ENCODE results near the gene UCP2.
"Not testable (repeated sequence)": the region's sequence is repeated elsewhere in the genome, so short reads cannot be mapped to it uniquely, and the experiment has no call there.

Gene UCP2

DNA sequence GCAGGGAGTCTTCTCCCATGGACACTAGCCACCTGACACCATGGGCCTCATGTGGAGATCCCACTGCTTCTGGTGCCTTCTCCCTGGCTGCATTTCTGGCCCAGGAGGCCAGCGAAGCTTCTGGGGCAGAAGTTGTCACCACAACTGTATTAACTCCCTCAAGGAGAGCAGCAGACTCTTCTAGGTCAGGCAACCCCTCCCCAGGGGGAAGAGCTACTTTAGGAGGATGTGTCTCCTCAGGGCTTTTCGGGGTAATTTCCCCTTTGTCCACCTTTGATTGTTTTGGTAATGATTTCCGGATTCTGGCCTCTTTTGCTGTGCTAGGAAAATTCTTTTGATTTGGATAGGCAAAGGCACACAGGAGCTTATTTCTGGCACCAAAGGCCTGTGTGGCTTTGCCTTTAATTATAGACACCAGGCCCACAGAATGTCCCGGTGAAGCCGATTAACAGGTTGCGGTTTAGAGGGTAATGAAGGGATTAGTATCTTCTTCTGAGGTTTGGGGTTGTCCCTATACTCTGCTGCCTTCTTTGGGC, 8.9 kb upstream of the UCP2 start:
- no peak for DNase-seq

GRCh38 chr11:73990730-73991129, 8.1 kb upstream of the UCP2 start:
- no peak for DNase-seq

- no peak for DNase-seq
Measured at GRCh38 chr11:73989156-73989555, 6.5 kb upstream of the UCP2 start.

DNA sequence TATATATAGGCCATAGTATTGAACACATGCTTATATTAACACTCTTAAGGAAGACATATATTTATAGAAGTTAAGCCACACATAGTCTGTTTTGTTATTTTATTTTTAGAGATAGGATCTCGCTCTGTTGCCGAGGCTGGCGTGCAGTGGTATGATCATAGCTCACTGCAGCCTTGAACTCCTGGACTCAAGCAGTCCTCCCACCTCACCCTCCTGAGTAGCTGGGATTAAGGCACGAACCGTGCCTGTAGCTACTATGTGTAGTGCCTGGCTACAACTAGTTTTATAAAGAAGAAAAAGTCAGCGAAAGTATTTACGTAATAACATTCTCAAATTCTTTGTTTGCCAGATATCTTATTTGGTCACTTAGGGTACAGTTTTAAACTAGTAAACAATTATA, 5.6 kb upstream of the UCP2 start:
- no peak for DNase-seq

- DNase-seq: not testable (repeated sequence)
Measured at GRCh38 chr11:73985661-73986060, 3.0 kb upstream of the UCP2 start.

GRCh38 chr11:73983741-73984538, 1.3 kb upstream of the UCP2 start:
- DNase-seq: no peak

DNA sequence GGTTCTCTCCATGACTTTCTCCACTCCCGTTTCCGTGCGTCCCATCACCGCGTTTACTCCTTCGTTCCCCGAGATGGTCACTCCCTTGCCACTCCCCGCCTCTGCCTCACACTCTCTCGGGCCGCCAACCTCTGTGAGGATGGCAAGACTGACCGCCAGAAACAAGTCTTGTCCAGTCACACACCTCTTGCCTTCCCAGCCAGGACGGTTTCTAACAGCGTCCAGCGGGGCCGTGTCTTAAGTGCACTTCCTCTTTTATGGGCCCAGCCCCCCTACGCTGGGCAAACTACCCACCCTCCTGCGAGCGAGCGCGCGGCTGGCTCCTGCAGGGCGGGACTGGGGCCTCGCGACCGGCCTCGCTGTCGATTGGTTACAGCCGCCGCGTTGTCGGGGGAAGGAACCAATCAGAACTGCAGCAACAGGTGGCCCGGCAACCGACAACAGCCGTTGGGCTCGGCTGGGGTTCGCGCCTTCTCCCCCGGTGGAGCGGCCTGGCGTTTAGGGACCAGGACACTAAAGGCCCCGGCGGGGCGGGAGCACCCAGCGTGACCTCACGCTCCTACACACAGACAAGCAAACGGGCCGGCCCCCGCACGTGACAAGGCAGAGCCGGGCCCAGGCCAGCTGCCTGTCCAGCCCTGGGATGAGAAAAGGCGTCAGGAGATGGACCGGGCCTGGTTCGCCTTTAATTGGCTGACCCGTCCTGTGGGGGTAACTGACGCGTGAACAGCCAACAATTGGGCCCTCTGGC, 522 bp upstream of the UCP2 start:
- DNase-seq: peak; percentile 96

DNA sequence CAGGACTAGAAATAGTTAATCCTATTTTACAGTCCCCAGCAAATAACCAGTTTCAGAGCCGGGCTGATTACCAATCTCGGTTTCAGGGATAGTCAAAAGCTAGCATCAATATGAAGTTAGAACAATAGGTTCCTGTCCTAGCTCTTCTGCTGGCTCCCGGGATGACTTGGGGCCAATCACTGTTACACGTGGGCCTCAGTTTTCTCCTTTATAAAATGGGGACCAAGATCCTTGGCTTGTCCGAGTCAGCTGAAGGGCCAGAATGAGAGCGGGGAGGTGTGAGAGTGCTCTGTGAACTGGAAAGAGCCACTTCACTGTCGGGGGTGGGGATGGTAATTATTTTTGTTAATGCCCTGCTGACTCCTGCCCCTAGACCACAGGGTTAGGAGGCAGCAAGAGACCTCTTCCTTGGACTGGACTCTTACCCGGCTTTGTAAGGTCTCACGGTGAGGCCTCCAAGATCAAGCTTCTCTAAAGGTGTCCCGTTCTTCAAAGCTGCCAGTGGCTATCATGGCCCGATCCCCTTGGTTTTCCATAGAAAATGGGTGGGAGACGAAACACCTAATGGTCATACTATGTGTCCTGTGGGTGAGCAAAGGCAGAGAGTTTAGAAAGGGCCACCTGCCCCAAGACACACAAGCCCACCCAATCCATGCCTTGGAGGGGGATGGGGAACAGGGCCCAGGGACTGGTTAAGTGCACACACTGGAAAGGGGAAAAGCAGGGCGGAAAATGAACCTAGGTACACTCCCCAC, 1.4 kb downstream of the UCP2 start:
- DNase-seq: no peak

- peak; percentile 90 for DNase-seq
Measured at GRCh38 chr11:73980001-73980961, 2.4 kb downstream of the UCP2 start.

- no peak for DNase-seq
Measured at GRCh38 chr11:73978576-73979086, 4.0 kb downstream of the UCP2 start.

GRCh38 chr11:73977856-73978519, 4.7 kb downstream of the UCP2 start:
- no peak for DNase-seq

- no peak for DNase-seq
Measured at GRCh38 chr11:73976451-73977151, 6.0 kb downstream of the UCP2 start.

DNA sequence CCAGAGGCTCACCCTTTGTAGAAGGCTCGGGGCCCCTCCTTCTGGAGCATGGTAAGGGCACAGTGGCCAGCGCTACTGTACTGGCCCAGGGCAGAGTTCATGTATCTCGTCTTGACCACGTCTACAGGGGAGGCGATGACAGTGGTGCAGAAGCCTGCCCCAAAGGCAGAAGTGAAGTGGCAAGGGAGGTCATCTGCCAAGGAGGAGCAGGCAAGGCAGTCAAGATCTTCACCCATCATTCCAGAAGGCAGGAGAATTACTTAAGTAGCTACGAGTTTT, 7.2 kb downstream of the UCP2 start:
- no peak for DNase-seq

DNA sequence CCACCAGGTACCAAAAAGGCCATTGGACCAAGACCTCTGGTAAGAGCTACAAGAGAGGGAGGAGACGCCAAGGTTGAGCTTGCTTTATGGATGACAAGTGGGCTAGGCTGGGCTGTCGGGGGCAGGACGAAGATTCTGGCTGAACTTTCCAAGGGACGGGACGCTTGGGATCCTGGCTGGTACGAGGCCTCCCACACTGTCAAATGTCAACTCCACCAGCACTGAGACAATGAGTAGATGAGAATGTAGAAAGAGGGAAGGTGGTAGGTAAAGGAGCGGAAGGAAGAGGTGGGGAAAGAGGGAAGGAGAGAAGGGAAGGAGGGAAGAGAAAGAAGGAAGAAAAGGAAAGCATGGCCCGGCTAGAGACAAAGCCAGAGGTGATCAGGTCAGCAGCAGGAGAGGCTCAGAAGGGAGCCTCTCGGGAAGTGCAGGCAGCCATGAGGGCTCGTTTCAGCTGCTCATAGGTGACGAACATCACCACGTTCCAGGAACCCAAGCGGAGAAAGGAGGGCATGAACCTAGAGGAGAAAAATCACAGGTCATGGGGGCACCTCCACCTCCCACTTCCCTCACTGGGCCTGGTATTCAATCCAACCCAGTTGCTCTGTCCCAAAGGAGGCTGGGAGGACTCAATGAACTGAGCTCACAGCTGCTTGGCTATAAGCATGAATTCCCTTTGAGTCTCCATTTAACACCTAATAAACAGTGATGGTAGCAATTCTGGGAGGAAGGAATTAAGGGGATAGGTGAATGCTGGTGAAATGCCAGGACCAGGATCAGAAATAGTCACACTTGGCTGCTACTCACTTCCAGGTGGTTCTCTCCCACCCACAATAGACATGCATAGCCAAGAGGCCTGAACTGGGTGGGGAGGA, 7.8 kb downstream of the UCP2 start:
- DNase-seq: no peak

DNA sequence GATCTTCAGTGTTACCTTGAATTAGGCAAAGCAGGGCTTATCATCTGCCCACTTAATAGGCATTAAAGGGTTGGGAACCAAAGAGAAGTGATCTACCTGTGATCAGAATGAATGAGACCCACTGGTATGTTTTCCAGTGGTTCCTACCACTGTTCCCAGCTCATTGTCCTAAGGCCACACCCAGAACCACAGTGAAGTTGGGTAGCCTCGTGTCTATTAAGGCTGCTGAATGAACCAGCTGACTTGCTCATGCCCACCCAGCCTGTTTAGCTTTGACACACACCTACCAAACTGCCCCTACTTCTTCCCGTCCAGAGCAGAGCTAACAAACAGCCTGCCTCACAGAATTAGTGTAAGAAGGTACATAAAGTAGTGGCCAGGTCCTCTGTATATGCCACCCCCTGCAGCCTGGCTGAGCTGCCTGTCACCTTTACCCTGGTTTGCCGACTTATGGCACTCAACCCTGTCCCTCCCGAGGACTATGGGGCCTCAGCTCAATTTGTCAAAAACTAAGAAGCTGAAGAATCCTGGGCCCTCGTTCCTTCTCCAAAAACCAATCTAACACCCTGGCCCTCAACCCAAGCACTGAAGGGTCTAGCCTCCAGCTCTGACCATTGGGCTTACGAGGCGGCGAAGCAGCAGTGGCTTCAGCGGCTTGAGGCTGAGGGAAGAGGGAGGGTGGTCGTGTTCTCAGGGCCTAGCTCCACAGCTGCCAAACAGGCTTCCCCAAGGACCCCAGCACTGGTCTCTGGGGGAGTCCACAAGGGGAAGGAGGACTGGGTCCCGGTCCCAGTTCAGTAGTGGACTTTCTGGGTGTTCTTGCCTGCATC, 9.8 kb downstream of the UCP2 start:
- no peak for DNase-seq

DNA sequence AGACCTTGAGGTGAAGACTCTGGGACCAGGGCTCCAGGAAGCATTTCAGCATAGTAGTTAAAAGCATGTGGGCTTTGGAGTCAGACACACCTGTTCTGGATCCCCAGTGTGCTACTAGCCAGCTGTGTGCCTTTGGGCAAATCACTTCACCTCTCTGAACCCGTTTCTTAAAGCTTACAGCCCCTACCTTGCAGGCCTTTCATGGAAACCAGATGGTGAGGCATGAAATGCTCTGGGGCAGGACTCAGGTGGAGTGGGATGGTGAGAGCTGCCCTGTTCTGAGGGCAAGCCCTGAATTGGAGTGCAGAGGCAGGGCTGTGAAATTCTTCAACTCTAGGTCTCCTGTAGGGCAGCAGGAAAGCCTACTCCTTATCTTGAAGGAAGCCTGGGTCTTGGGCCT, 10.5 kb downstream of the UCP2 start:
- no peak for DNase-seq

GRCh38 chr11:73971175-73971719, 11.4 kb downstream of the UCP2 start:
- DNase-seq: peak; percentile 25

DNA sequence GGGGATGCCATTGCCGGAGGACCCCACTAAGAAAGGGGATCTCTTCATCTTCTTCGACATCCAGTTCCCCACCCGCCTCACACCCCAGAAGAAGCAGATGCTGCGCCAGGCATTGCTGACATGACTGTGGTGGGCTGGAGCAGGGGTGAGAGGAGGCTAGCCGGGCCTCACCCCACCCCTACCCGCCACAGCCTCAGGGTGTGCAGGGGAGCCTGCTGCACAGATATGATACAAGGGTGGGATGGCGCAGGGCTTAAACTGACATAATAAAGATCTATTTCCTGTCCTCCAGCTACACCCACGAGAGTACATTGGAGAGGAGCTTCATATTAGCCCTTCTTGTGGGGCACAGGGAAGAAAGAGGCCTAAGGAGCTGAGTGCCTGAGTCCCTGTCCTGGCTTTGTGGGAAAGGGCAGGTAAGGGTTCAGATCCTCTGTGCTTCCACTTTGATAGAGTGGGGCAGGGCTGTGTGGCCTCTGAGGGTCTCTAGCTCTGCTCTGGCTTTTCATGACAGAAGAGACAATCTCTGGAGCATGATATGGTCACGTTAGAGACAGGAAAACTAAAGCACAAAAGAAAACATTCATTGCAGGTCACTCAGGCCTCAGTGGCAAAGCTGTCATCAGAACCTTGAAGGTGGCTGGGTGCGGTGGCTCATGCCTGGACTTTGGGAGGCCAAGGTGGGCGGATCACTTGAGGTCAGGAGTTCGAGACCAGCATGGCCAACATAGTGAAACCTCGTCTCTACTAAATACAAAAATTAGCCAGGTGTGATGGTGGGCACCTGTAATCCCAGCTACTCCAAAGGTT, 12.4 kb downstream of the UCP2 start:
- DNase-seq: peak; percentile 42

Data from CD4-positive, alpha-beta T cell treated with Interferon gamma for 1 hour (primary cell).